IMR-90 (cell line): ENCODE measurements around the gene PRDM2. TPM values are rescaled to one million over a fixed set of nuclear protein-coding genes. Genes with fewer than 3 reads are reported as not detected.

ENCODE experiments used
- ATAC-seq: fragments of 200-7000 bp; cut with Tn5 transposase; 2 replicates; pipeline ENCODE4 v1.9.1; 2020; ENCODE audit warnings: low read depth, mild to moderate bottlenecking, moderate library complexity
- BruUV-seq: library from RNA; stranded (reverse); fragments of 400-500 nt; replicated peaks from 2 replicates; lab custom pipeline; 2021; lab: Mats Ljungman, UMichigan
- CTCF ChIA-PET: fragments of 300-600 bp; formaldehyde crosslinking; extraction: SDS; loops from one replicate; lab custom pipeline; 2021; ENCODE audit warnings: antibody characterized with exemption; lab: Yijun Ruan, JAX
- POLR2A ChIA-PET: fragments of 300-600 bp; sonication (Branson Sonifier 250); formaldehyde crosslinking; loops from one replicate; lab custom pipeline; 2022; ENCODE audit warnings: antibody characterized with exemption; ENCODE audit not compliant: unreplicated experiment; lab: Charles Lee
- DNase-seq: peaks from one replicate; pipeline ENCODE4 v3.0.0; 2013
- H2AFZ ChIP-seq: replicated peaks from 2 replicates; pipeline ENCODE3; 2013; ENCODE audit warnings: low read length, mild to moderate bottlenecking; ENCODE audit not compliant: poor library complexity
- H2AK5ac ChIP-seq: 2 replicates; pipeline ENCODE4 v1.6.1; 2013; ENCODE audit warnings: low read depth, low read length, inconsistent platforms
- H2AK9ac ChIP-seq: replicated peaks from 2 replicates; pipeline ENCODE3; 2013; ENCODE audit warnings: mild to moderate bottlenecking, low read depth, low read length, moderate library complexity; ENCODE audit not compliant: poor library complexity
- H2BK120ac ChIP-seq: 2 replicates; pipeline ENCODE4 v1.6.1; 2013; ENCODE audit warnings: low read depth, low read length, inconsistent platforms
- H2BK15ac ChIP-seq: 3 replicates; pipeline ENCODE4 v1.6.1; 2013; ENCODE audit warnings: low read depth, low read length, inconsistent platforms
- H2BK20ac ChIP-seq: 2 replicates; pipeline ENCODE4 v1.6.1; 2013; ENCODE audit warnings: low read depth, mild to moderate bottlenecking, inconsistent platforms, low read length, moderate library complexity
- H2BK5ac ChIP-seq: 2 replicates; pipeline ENCODE4 v1.6.1; 2013; ENCODE audit warnings: mild to moderate bottlenecking, low read depth, low read length, inconsistent platforms; ENCODE audit not compliant: poor library complexity, severe bottlenecking
- H3K14ac ChIP-seq: replicated peaks from 2 replicates; pipeline ENCODE4 v1.6.1; 2013; ENCODE audit warnings: low read depth, low read length, inconsistent platforms
- H3K18ac ChIP-seq: 2 replicates; pipeline ENCODE4 v1.6.1; 2013; ENCODE audit warnings: low read depth, low read length, control low read depth
- H3K23ac ChIP-seq: 2 replicates; pipeline ENCODE4 v1.6.1; 2013; ENCODE audit warnings: low read depth, low read length, inconsistent platforms
- H3K27ac ChIP-seq: 2 replicates; pipeline ENCODE4 v1.5.1; 2013; ENCODE audit warnings: mild to moderate bottlenecking, control low read depth, low read length; ENCODE audit not compliant: insufficient read depth
- H3K27me3 ChIP-seq: 2 replicates; pipeline ENCODE4 v1.6.1; 2013; ENCODE audit warnings: low read length; ENCODE audit not compliant: control insufficient read depth, insufficient read depth
- H3K36me3 ChIP-seq: 2 replicates; pipeline ENCODE4 v1.6.1; 2013; ENCODE audit warnings: low read length, mixed read lengths; ENCODE audit not compliant: control insufficient read depth, insufficient read depth
- H3K4ac ChIP-seq: 2 replicates; pipeline ENCODE4 v1.6.1; 2013; ENCODE audit warnings: low read depth, low read length, inconsistent platforms
- H3K4me1 ChIP-seq: 2 replicates; pipeline ENCODE4 v1.6.1; 2013; ENCODE audit warnings: low read length, mixed read lengths; ENCODE audit not compliant: control insufficient read depth, insufficient read depth
- H3K4me2 ChIP-seq: 2 replicates; pipeline ENCODE4 v1.6.1; 2013; ENCODE audit warnings: low read depth, mild to moderate bottlenecking, control low read depth, low read length, moderate library complexity
- H3K4me3 ChIP-seq: 2 replicates; pipeline ENCODE4 v1.5.1; 2013; ENCODE audit warnings: low read depth, mild to moderate bottlenecking, control low read depth, low read length, moderate library complexity; ENCODE audit not compliant: insufficient read depth
- H3K56ac ChIP-seq: 2 replicates; pipeline ENCODE4 v1.6.1; 2013; ENCODE audit warnings: low read length, inconsistent platforms; ENCODE audit not compliant: insufficient read depth; ENCODE audit errors: extremely low read depth
- H3K79me1 ChIP-seq, 2 experiments: 2 replicates each; pipeline ENCODE4 v1.6.1; 2013; ENCODE audit warnings: low read length in 2 of 2, inconsistent platforms in 1 of 2, low read depth in 1 of 2
- H3K9ac ChIP-seq: 2 replicates; pipeline ENCODE4 v1.6.1; 2013; ENCODE audit warnings: low read depth, low read length, control low read depth
- H3K9me1 ChIP-seq: 2 replicates; pipeline ENCODE4 v1.6.1; 2013; ENCODE audit warnings: low read length, inconsistent platforms; ENCODE audit not compliant: insufficient read depth
- H3K9me3 ChIP-seq: 2 replicates; pipeline ENCODE4 v1.6.1; 2013; ENCODE audit warnings: low read length; ENCODE audit not compliant: control insufficient read depth, insufficient read depth
- H4K20me1 ChIP-seq: 2 replicates; pipeline ENCODE4 v1.6.1; 2013; ENCODE audit warnings: low read length, inconsistent platforms; ENCODE audit not compliant: insufficient read depth
- H4K5ac ChIP-seq: 2 replicates; pipeline ENCODE4 v1.6.1; 2013; ENCODE audit warnings: mild to moderate bottlenecking, low read depth, low read length, control low read depth
- H4K8ac ChIP-seq, 2 experiments: 2 replicates each; pipeline ENCODE4 v1.6.1; 2013; ENCODE audit warnings: low read depth in 2 of 2, low read length in 2 of 2, control low read depth in 1 of 2, inconsistent platforms in 1 of 2
- H4K91ac ChIP-seq: 2 replicates; pipeline ENCODE4 v1.6.1; 2013; ENCODE audit warnings: low read depth, low read length, inconsistent platforms; ENCODE audit not compliant: insufficient read depth
- MAFK ChIP-seq: IDR thresholded peaks from 2 replicates; pipeline ENCODE4 v1.6.1; 2012; ENCODE audit warnings: low read depth, low read length, improper control_type of control experiment
- RCOR1 ChIP-seq: IDR thresholded peaks from 2 replicates; pipeline ENCODE4 v1.6.1; 2012; ENCODE audit warnings: mild to moderate bottlenecking, low read length, improper control_type of control experiment; ENCODE audit not compliant: insufficient replicate concordance
- RFX5 ChIP-seq: IDR thresholded peaks from 2 replicates; pipeline ENCODE4 v1.8.0; 2012; ENCODE audit warnings: low read depth, mild to moderate bottlenecking, low read length, moderate library complexity
- WGBS, 2 experiments: methylation state at CpG; one replicate each; pipeline versions ENCODE4 v1.1.5 to v1.1.7; 2013; ENCODE audit warnings: missing lambda C conversion rate in 2 of 2; ENCODE audit not compliant: insufficient read length in 1 of 2; ENCODE audit errors: extremely low coverage in 2 of 2; 5-methylcytosine and 5-hydroxymethylcytosine counted together
- dilution Hi-C: fragments of 300-500 bp; cut with HindIII; formaldehyde crosslinking; loops from one replicate; pipeline ENCODE4 v1.14.3; 2018; ENCODE audit warnings: low sequenced_read_pairs; ENCODE audit not compliant: unreplicated experiment
- in situ Hi-C: fragments of 300-500 bp; cut with MboI; formaldehyde crosslinking; loops from 3 replicates; pipeline ENCODE4 v1.14.3; 2019; ENCODE audit warnings: low sequenced_read_pairs, inconsistent platforms, mixed read lengths
- intact Hi-C: fragments of 100-400 bp; cut with micrococcal nuclease; formaldehyde crosslinking; loops from 2 replicates; pipeline ENCODE4 v1.10.0; 2022
- polyA plus RNA-seq, 3 experiments: library from polyadenylated mRNA; depleted of rRNA; stranded (reverse); fragments of >200 nt; gene quantifications; 2 replicates each; pipeline ENCODE4 v1.2.3, GENCODE V29; 2012; ENCODE audit warnings: low replicate concordance in 1 of 3
- total RNA-seq: library from RNA; depleted of rRNA; stranded (reverse); fragments of >200 nt; gene quantifications from 2 replicates; pipeline ENCODE4 v1.2.3, GENCODE V29; 2012

Gene PRDM2
- total and polyA plus RNA-seq, 2 of the 4 experiments (the other 2 are of a cell fraction), result 3.4 to 8.9 TPM

GRCh38 chr1:13823936-13824335, 123.9 kb downstream of the PRDM2 start:
- CTCF ChIA-PET, result interaction anchor here (0.5 kb wide), 1 partner anchor 129 kb away, joined by 4 read pairs; no protein-coding TSS in a partner anchor
- WGBS, 2 experiments, result 94% methylated on average over 7 of the region's 11 CpGs; no CpG with 5 or more reads in 1 of the 2 experiments
- dilution Hi-C loops, result no loop called here

More at GRCh38 chr1:13823936-13824335, 123.9 kb downstream of the PRDM2 start:
- no peaks in the 10 kb centered on the region for H3K27me3 ChIP-seq
- no peak overlapping the region for H3K56ac ChIP-seq
- H4K8ac ChIP-seq, result no peak overlapping the region
- no peak overlapping the region for H2BK20ac ChIP-seq
- H2AK5ac ChIP-seq, result no peak overlapping the region
- no peak overlapping the region for H4K5ac ChIP-seq
- no peak overlapping the region for H3K4ac ChIP-seq
- H3K9ac ChIP-seq, result no peak overlapping the region
- POLR2A ChIA-PET, result no interaction called here
- H2BK120ac ChIP-seq, result no peak overlapping the region
- no peak for TF ChIP-seq MAFK
- no peak for TF ChIP-seq RFX5
- TF ChIP-seq RCOR1, result no peak
- ATAC-seq (no peak), DNase-seq (no peak)
- in situ Hi-C loops (no loop called here), intact Hi-C loops (no loop called here)
- H3K9me3 ChIP-seq, result no peaks in the 10 kb centered on the region
- H3K36me3 ChIP-seq, result peaks cover 2% of the 10 kb centered on the region
- H2AFZ ChIP-seq, result no peak overlapping the region
- H4K20me1 ChIP-seq, result no peaks in the 10 kb centered on the region
- H2AK9ac ChIP-seq, result no peak overlapping the region
- H2BK15ac ChIP-seq, result no peak overlapping the region
- H3K9me1 ChIP-seq, result no peaks in the 10 kb centered on the region
- no peak overlapping the region for H3K23ac ChIP-seq
- no peak overlapping the region for H2BK5ac ChIP-seq
- H4K91ac ChIP-seq, result no peak overlapping the region
- H3K4me3 ChIP-seq, result no peak overlapping the region
- no peaks in the 10 kb centered on the region for H3K79me1 ChIP-seq
- H3K14ac ChIP-seq, result no peak overlapping the region
- H3K4me2 ChIP-seq, result no peak overlapping the region
- no peak overlapping the region for H3K27ac ChIP-seq
- no TSS peak for BruUV-seq
- H3K4me1 ChIP-seq, result no peaks in the 10 kb centered on the region
- no peak overlapping the region for H3K18ac ChIP-seq
